Lower leg skin (tissue), 3 donors: ENCODE measurements around the gene STK24.

Experiments
- POLR2A ChIP-seq, 2 donors: fragments of 450-650 bp; IDR thresholded peaks; one replicate each; pipeline ENCODE4 v1.6.1; 2016 to 2017; ENCODE audit warnings: antibody characterized with exemption in 2 of 2, mild to moderate bottlenecking in 1 of 2, moderate library complexity in 1 of 2
- TF ChIP-seq, protein P1 (sequence below), 3 donors: fragments of 450-650 bp; IDR thresholded peaks; one replicate each; pipeline ENCODE4 v1.5.1; 2016; ENCODE audit warnings: antibody characterized with exemption in 3 of 3, mild to moderate bottlenecking in 3 of 3, moderate library complexity in 2 of 3

DNA sequence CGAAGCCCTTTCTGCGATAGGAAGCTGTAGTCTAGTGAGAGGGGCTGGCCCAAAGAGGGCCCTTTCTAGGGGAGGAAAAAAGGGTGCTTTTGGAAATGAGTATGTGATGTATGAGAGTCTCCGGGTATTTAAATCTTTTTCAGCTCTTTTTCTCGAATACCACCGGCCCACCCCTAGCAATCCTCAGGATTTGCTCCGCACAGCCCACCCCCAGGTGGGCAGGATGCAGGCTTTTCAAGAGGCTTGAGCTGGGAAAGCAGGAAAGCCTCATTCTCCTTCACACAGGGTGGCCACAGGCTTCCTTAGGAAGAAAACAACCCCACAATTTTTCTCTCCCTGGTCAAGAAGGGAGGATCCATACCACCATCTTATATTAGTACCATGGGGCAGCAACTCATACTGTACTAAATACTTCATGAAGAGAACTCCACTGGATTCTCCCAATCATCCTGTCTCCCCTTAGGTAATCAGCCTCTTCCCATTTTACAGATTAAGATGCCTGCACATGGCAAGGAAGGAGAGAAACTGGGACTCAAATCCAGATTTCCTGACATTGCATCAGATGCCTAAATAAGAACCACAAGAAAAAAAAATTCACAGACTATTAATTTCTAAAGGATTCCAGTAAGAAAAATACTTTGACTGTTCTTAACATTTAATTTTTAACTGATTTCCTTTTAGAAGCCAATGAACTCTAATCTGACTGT is 84.4 kb downstream of the STK24 start:
- TF ChIP-seq, protein P1, sequence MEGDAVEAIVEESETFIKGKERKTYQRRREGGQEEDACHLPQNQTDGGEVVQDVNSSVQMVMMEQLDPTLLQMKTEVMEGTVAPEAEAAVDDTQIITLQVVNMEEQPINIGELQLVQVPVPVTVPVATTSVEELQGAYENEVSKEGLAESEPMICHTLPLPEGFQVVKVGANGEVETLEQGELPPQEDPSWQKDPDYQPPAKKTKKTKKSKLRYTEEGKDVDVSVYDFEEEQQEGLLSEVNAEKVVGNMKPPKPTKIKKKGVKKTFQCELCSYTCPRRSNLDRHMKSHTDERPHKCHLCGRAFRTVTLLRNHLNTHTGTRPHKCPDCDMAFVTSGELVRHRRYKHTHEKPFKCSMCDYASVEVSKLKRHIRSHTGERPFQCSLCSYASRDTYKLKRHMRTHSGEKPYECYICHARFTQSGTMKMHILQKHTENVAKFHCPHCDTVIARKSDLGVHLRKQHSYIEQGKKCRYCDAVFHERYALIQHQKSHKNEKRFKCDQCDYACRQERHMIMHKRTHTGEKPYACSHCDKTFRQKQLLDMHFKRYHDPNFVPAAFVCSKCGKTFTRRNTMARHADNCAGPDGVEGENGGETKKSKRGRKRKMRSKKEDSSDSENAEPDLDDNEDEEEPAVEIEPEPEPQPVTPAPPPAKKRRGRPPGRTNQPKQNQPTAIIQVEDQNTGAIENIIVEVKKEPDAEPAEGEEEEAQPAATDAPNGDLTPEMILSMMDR (IDR thresholded peaks at IDR 0.05) = no peak
- TF ChIP-seq POLR2A (IDR thresholded peaks at IDR 0.05) = no peak
